ENCODE measurements around the gene SMARCE1.

SMARCE1 gene

DNA sequence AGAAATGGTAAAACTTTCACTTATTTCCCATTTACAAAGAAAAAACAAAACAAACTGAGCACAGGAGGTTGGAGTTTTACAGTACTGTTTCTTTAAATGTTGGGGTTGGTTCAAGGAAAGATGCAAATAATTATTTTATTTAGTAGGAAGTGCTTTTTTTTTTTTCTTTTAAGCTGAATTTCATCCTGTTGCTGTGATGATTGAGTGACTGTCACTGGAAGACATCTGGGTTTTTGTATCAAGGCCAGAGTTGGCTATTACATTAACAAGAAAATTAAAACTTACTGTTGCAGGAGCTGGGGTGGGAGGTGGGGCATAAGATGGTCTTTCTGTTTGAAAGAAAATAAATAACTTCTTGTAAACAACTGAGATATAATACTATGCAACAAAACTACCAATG lies 2.3 kb downstream of the SMARCE1 start:
- DNase-seq = no peak

DNA sequence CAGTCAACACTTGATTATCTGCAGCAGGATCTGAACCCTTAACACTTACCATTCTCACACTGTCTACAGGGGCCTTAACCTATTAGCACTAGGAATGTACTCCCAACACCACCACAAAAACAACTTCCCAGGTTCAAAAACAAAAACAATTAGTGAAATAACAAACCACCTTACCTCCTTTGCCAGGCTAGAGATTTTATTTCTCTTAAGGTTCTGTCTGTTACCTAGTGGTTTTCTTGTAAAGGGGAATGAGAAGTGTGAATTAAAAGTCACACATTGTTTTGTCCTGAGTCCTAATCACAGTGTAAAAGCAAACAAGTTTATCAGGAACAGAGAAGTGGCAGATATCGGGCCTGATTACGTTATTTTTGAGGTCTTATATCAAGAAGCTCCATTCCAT lies 9.7 kb downstream of the SMARCE1 start:
- no peak for DNase-seq

DNA sequence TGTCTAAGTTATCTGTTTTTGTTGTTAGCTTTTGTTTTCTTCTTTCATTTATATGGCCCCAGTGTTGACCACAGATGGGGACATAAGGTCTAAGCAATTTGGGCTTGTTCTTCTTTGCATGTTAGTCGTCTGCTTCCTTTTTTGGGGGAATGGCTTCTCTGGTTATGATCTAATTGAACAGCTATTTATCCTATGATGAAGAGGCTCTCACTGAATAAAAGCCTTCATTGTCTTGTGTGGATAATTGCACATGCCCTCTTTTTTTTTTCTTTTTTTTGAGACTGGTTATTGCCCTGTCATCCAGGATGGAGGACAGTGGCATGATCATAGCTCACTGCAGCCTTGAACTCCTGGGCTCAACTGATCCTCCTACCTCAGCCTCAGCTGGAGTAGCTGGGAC lies 13.7 kb downstream of the SMARCE1 start:
- no peak for DNase-seq

DNA sequence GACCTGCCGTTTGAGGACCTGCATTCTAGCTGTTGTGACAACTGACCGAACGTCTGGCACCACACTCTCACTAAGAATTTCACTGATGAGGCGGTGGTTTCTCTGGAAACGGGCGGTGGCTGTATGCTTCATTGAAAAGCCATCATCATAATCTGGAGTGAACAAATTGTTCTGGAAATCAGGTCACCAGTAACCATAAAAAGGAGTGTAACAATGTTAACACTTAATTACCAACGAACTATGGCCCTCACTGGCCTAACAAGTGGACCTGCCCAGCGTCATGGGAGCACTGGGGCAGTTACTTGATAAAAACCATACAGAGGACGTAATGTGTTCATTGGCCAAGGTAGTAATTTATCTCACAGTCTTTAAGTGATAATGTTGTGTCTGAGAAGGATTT lies 15.4 kb downstream of the SMARCE1 start:
- DNase-seq = no peak

DNA sequence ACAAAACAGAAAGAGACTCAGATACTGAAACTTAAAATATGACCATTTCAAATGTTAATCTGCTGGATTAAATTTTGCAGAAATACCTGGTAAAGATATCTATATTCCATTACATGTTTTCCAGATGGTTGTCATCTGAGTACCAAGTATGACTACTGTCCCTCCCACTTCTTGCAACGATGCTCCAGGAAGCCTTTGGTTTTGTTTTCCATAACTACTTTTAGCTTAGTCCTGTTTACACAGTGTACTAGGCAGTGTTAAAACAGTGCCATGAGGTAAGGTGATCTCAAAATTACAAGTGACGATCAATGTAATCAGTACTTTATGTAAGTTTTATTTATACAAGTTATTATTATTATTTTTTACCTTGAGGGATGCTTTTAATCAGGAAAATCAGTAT lies 17.8 kb downstream of the SMARCE1 start:
- no peak for DNase-seq

DNA sequence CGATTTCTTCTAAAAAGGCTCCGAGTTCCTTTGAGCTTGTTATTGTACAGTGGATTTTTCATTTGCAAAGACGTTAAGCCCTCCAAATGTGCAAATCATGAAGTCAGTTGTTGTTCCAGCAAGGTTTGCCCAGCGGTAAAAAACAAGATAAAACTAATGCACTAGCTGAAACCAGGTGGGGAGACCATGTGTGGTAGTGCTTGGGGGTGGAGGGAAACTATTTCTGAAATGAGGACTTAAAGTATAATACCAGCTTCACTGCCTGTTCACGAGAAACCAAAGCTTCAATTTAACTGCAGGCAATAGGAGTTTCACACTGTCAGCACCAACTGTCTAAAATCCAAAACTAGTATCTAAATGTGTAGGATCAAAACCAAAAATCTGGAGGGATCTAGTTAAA lies 22.3 kb downstream of the SMARCE1 start:
- DNase-seq = no peak

DNA sequence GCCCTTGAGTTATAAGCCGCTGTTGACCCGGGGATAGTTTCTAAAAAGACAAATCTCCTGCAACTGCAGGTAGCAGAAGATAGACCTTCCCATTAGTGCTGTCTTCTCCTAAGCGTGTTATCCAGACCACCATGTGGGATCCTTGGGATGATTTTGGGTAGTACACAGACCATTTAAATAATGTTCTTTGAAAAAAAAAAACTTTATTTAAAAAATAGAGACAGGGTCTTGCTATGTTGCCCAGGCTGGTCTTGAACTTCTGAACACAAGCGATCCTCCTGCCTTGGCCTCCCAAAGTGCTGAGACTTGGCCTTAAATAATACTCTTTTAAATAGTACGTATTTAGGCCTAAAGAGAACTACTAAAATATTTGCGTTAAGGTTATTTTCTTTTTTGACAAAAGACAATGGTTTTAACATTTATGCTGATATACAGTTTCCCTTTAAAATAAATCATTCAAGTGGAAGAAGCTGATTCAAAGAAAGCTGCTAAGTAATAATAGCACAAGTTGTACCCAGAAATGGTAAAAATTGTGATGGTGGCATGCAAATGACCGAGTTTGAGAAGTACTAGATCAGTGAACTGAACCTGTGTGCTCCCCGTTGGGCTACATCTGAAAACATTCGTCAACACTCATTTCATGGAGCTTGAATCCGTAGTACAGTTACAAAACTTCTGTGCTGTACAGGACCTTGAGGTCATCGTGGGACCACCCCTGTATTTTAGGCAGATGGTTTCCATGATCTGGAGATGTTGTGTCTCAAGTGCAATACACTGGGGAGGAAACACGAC lies 24.0 kb downstream of the SMARCE1 start:
- no peak for DNase-seq

DNA sequence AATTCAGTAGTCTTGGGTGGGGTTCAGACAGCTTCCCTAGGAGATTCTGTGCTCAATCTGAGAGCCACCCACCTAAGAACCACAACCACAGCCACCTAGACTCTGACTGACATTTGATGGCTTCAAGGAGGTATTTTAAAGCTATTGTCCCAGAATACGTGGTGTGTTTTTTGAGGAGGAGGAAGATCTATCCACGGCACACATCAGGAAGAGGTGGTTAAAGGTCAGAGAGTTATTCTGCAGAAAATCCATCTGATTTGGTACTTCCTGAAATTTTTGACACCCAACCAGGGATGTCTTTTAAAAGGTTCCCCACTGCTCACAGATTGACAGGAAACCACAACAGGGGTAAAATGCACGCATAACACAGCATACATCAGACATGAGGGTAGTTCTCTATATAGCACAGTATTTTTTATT lies 25.1 kb downstream of the SMARCE1 start:
- DNase-seq = no peak

DNA sequence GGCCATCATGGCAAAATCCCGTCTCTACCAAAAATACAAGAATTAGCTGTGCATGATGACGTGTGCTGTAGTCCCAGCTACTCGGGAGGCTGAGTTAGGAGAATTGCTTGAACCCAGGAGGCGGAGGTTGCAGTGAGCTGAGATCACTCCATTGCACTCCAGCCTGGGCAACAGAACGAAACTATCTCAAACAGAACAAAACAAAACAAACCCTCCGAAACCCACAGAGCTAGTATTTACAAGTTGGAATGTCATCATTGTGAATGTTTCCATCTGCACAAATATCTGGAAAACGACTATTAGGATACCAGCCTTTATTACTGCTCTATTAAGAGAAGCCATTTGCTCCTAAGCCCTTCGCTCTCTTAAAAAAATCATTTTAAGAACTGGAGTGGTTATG lies 26.0 kb downstream of the SMARCE1 start:
- DNase-seq = no peak

DNA sequence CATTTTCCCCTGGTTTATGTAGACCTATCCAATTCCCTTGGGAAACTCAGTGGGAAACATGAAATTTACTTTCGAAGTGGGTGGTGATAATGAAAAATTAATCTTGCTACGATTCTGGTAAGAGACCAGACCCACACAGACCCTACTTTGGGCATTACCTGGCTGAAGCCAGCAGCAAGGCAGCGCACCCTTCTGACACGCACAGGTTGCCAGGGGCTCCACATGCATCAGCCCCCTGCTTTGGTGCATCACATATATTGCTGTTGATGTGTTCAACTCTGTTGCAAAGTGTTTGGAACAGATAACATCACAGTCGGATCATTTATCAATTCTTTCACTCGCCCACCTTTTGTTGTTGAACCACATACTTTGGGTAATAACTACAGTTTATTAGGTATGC lies 26.6 kb downstream of the SMARCE1 start:
- DNase-seq = no peak

DNA sequence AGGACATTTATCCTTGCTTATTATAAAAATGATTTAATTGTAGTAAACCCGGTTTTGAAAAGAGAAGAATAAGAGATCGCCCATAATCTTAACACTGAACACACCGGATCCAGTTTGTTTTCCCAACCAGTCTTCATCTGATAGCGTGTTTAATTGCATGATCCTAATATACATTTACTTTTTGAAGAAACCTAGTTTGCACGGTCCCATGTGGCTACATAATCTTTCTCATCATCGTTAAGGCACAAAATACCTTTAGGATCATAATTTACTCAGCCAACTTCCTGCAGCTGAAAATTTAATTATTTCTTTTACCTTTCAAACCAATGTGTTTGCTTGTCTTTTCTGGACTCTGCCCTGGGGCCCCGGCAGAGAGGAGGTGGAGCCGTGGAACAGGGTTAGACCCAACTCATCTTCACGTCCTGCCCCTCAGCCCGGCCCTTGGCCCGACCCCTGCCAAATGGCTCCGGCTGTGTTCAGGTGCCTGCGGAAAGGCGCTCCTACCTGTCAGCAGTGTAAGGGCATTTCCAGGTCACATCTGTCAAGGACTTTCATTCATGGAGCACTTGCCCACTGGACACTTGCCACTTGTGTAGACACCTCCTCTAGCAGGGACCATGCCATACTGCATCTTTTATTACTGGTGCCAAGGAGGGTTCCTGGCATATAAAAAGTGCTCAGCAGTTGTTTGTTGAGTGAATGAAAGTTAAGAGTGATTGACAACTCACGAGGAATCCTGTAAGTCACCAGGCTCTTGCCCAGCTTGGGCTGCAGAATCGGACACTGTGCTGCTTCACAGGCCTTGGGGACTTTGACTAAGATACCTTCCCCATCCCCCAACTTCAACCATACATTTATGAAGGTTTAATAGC lies 28.6 kb downstream of the SMARCE1 start:
- no peak for DNase-seq

DNA sequence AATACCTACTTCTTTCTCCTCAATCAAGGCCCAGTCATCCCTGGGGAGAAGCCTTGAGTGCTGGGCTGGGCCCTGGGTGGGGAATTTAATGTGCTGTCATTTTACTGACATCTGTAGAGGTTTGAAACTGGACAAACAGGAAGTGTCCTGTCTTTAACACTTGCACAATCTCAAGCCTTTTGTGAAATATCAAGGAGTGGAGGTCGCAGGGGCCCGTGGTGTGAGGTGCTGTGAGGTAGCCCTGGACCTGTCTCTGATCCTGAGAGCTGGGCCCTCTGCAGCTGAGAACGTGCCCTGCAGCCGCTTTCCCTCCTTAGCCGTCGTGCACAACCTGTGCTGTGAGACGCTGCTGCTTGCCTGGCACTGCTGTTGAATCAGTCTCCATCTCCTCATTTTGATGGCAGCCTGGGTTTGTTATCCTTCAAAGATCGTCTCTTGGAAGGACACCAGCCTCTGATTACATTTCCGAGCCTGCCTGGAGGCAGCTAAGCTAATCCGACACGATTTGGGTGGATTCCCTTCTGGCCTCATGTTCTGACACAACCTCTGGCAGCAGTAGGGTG lies 29.9 kb downstream of the SMARCE1 start:
- DNase-seq = no peak

DNA sequence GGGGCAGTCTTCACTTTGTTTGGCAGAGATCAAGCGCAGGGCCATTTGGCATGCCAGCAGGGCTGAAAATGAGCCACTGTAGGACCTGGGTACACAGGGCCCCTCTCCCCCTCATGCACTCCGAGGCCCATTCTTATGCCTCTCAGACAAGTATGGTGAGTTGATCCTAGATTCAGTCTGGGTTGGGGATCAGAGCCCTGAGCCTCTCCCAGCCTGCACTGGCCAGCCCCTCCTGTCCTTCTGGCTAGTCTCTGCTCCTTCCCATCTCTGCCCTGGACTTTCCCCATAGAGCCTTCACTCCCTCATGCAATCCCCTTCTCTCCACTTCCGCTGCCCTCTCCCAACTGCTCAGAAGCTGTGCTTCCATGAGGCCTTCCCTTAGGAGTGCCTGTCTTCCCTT lies 31.0 kb downstream of the SMARCE1 start:
- no peak for DNase-seq

DNA sequence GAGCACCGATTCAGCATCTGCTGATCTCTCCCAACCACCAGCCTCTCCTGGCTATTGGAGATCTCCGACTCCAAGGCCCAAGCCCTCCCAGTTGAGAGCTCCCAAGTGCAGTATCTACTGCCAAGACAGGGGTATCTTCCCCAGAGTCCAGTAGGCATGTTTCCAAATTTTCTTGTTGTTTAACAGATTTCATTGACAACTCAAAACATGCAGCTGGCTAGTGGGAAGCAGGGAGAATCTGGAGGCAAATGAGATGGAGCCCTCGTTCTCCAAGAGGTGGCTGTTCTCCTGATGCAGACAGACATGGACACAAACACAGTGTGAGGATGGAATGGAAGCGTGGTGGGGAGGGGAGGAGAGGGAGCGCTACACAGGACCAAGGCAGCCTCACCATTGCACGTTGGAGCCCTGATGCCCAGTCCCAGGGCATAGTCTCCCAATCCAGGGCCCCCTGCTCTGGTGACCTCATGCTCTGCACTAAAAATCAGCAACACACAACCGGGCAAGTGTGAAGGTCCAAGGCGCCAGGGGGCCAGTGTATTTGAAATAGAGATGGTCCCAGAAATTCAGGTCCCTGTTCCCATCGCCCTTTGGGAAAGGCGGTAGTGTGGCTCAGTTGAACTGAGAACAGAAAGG lies 31.7 kb downstream of the SMARCE1 start:
- DNase-seq = no peak

DNA sequence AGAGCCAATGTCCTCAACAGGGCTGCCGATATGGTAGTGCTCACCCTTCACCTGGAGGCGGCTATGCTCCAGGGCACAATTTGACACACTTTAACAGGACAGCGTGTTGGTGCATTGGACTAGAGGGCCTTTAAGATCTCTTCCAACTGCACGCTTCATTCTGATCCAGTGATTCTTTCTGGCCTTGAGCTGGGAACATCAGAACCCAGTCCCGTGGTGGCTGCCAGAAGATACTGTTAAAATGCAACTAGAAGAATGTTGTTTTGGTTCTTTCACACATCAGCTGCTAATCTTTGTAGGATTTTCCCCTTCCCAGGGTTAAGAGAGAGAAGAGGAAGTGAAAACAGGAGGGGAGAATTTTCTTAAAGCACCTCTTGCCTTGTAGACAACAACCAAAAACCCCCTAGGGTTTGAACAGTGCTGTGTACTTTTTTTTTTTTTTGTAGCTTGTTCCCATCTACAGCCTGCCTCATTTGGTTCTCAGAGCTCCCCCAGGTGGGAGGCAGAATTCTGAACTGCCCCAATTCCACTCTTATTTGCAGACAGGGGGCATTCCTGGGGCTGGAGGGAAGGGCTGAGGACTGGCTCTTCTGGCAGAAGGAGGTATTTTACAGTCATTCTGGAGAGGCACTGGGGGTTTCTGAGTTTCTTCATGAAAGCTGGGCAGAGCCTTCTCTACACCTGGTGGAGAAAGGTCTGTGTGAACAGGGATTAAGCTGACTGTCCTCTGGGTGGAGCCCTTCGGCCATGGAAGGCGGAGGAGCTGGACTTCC lies 32.4 kb downstream of the SMARCE1 start:
- DNase-seq = peak; percentile 74

DNA sequence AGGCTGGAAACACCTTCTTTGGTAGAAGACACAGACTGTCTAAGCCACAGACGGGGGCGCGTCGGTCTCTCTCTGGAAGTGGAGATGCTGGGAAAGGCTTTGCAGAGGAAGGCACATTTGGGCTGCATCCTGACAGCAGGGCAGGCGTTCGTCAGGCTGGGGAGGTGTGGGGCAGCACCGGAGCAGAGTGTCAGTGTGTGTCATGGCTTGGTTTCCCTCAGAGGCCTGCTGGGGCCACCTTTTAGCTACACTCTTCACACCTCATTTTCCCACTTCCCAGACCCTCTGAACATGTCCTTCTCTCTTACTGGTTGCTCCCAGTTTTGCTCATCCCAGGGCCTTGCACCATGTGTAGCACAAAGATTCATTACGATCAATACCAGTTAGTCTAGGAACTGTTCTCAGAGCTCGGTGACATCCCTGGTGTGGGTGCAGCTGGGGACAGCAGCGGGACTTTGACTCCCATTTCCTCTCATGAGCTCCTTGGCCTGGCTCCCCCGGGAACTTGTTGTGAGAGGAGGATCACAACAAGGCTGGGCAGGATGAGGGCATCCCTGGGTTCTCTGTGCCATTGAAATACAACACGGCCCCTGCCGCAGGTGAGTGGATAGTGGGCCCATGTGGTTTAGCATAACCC lies 33.1 kb downstream of the SMARCE1 start:
- no peak for DNase-seq

DNA sequence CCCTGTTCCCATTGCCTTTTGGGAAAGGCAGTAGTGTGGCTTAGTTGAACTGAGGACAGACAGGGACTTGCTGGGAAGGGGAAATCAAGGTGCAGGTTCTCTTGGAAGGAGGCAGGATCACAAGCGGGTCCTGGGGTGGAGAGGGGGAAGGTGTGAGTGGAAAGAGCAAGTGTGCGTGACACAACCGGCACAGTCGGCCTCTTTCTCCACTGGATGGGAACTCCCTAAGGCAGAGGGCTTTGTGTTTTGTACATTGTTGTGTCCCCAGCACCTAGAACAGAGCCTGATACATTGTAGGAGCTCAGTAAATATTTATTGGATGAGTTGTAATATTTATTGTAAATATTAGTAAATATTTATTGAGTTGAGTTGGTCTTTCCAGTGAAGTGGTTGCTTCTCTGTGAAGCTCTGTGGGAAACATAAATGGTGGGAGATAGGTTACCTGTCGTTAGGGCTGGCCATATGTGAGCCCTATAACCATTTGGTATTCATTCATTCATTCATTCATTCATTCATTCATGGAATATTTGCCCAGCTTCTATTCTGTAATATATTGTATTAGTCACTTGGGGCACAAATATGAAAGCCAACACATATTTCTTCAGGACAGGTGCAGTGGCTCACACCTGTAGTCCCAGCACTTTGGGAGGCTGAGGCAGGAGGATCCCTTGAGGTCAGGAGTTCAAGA lies 34.0 kb downstream of the SMARCE1 start:
- DNase-seq = no peak

DNA sequence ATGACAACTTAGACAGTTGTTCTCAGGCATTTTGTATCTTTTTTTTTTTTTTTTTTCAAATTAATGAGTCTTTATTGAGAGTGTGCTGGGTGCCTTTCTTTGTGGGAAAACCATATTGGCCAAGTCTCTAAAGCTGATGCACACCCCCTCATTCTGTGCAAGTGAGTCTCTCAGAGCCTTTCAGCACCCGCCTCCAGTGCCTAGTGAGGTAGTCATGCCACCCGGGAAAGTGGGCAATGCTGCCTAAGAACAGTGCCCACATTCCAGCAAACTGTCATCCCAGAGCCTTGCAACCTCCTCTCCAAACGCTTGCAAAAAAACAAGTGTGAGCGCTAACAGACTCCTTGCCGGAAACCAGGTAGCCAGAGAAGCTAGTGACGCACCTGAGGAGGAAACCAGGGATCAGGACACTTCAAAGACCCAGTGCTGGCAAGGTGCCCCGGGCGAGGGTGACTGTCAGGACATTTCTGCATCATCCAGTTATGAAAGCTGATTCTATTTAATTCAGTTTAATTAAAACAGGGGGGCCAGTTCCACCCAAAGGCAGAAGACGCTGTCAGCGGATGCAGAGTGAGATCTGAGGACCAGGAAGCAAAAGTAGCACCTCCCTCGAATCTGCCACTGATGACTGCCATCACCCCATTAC lies 34.9 kb downstream of the SMARCE1 start:
- peak; percentile 89 for DNase-seq

DNA sequence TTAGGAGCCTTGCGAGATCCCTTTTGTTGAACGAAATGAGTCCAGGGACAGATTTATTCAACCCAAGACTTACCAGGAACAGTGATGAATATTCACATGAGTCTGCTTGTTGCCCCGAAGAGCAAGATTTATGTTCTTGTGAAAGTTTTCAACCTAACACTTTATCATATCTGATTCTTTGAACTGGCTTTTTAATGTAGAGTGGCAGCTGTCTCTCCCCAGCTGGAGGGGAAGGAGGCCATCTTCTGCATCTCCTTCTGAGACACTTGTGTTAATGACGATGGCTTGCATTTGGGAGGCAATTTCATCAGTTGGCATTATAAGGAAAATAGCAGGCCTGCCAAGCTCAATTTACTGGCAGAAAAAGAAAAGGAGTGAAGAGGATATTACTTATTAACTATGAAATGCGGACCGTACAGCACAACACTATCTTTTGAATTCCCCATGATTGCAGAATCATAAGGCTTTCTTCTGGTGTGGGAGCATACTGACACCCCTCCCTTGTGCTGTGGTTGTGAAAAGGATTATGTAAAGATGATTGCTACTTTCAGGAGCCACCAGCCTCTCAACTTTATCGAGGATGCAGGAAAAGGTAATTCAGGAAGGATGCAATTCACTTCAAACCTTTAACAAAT lies 35.7 kb downstream of the SMARCE1 start:
- no peak for DNase-seq

DNA sequence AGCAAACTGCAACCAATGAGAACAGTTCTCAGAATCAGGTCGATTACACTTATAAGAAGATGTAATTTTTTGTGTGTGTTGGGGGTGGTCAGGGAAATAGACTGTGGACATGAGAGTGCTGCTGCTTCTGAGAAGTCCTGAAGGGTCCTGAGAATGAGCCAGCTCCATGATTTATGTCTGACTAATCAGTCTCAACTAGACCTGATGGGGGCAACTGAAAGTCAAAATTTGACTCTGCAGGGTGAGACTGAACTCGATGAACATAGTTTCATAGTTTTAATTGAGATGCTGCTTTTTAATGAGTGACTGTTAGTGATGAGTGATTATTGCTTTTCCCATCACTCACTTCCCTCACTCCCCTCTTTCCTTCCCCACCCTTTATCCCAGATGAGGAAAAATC lies 37.3 kb downstream of the SMARCE1 start:
- no peak for DNase-seq

Data from activated effector memory CD4-positive, alpha-beta T cell treated with anti-CD3 and anti-CD28 coated beads, Interleukin-2, amount 50 U/mL, for 16 hours (primary cell).